ENCODE results near the gene MYO5B. TPM values are rescaled to one million over a fixed set of nuclear protein-coding genes. Genes with fewer than 3 reads are reported as not detected.

The MYO5B gene
- total RNA-seq, 1 donor from 2014 or later = 22.6 TPM

DNA sequence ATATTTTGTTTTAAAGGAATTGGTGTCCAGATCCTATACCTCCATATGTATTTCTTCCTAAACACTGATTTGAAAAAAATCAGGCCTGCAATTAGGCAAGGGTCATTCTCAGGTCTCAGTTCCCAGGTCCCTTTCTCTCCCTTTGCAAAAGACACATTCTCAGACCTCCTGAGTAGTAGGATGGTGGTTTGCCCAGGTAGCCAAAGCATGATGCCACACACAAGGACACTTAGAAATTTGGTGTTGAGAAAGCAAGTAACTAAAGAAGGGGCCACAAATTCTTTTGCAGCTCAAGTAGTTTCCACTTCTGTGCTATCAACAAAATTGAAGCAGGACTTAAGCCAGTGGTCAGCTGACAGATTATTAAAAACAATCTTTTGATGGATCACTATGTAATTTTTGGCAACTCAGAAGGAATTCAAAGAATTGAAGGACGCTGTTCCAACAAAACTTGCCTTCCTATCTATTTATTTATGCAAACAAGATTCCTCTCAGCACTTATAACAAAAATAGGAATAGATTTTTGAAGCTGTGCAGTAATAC, 6.6 kb upstream of the MYO5B start:
- intact Hi-C loops (cut with DNase I) = no loop called here
- Histone ChIP-seq H3K4me1 (no peaks in the 10 kb centered on the region), H3K27me3 (no peaks in the 10 kb centered on the region)

DNA sequence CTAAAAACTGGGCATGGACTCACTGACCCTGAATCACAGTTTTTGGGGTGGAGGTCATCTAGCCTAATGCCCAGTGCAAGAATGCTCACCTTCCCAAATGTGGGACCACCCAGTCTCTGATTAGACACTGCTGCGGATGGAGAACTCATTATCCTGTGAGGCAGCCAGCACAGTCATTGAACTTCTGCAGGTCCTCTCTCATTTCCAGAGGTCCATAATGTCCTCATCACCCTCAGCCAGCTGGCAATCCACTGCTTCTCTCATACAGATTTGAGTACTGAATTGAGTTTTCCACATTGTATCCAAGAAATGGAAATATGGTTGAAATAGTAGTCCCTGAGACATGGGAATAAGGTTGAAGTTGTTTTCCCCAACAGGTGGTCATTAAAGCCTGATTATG, 5.0 kb upstream of the MYO5B start:
- DNase-seq (ENCODE audit: extremely low spot score in 2 of 2) = no peak
- Histone ChIP-seq H3K4me3 (no peak overlapping the region), H3K36me3 (no peaks in the 10 kb centered on the region), H3K27me3 (no peaks in the 10 kb centered on the region), H3K27ac (no peak overlapping the region), H3K9me3 (no peaks in the 10 kb centered on the region), H3K4me1 (peaks cover 4% of the 10 kb centered on the region)
- TF ChIP-seq, protein P1, sequence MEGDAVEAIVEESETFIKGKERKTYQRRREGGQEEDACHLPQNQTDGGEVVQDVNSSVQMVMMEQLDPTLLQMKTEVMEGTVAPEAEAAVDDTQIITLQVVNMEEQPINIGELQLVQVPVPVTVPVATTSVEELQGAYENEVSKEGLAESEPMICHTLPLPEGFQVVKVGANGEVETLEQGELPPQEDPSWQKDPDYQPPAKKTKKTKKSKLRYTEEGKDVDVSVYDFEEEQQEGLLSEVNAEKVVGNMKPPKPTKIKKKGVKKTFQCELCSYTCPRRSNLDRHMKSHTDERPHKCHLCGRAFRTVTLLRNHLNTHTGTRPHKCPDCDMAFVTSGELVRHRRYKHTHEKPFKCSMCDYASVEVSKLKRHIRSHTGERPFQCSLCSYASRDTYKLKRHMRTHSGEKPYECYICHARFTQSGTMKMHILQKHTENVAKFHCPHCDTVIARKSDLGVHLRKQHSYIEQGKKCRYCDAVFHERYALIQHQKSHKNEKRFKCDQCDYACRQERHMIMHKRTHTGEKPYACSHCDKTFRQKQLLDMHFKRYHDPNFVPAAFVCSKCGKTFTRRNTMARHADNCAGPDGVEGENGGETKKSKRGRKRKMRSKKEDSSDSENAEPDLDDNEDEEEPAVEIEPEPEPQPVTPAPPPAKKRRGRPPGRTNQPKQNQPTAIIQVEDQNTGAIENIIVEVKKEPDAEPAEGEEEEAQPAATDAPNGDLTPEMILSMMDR (IDR thresholded peaks at IDR 0.05) = no peak
- TF ChIP-seq POLR2A (IDR thresholded peaks at IDR 0.05) (no peak), POLR2AphosphoS5 (IDR thresholded peaks at IDR 0.05; ENCODE audit: insufficient read depth in 1 of 2, low read depth in 1 of 2) (no peak)
- intact Hi-C loops (cut with DNase I) = no loop called here

More for the DNA sequence above, 6.6 kb upstream of the MYO5B start:
- H3K27ac ChIP-seq = no peak overlapping the region
- TF ChIP-seq POLR2AphosphoS5 (IDR thresholded peaks at IDR 0.05; ENCODE audit: insufficient read depth in 1 of 2, low read depth in 1 of 2) (no peak), POLR2A (IDR thresholded peaks at IDR 0.05) (no peak)
- TF ChIP-seq, protein P1 (IDR thresholded peaks at IDR 0.05) = no peak
- H3K36me3 ChIP-seq = no peaks in the 10 kb centered on the region
- H3K4me3 ChIP-seq = no peak overlapping the region
- no peak for DNase-seq (ENCODE audit: extremely low spot score in 2 of 2)
- H3K9me3 ChIP-seq = no peaks in the 10 kb centered on the region

DNA sequence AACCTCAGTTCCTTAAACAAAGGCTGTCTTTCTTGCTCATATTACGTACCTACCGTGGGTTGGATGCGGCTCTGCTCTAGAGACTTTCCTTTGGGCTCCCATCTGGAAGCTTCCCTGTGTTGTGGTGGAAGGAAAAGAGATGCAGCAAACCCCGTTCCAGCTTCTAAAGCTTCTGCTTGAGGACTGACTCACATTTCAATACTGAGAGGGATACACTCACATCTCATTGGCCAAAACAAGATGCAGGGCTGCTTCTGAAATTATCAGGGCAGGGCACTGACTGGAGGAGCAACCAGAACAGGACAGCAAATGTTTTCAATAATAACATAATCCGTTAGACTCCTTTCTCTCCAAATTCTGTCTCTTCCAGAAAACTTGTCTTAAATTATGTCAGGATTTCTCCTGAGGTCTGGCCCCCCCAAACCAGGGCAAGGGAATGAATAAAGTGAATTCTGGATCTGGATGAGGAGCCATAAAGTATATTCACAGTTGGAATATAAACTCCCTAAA, 4.5 kb upstream of the MYO5B start:
- H3K4me1 ChIP-seq = peaks cover 5% of the 10 kb centered on the region
- H3K4me3 ChIP-seq = no peak overlapping the region
- intact Hi-C loops (cut with DNase I) = no loop called here
- no peaks in the 10 kb centered on the region for H3K36me3 ChIP-seq
- TF ChIP-seq POLR2A (IDR thresholded peaks at IDR 0.05) = no peak
- TF ChIP-seq, protein P1 (IDR thresholded peaks at IDR 0.05) = no peak
- no peak overlapping the region for H3K27ac ChIP-seq
- H3K27me3 ChIP-seq = no peaks in the 10 kb centered on the region
- H3K9me3 ChIP-seq = no peaks in the 10 kb centered on the region
- DNase-seq (ENCODE audit: extremely low spot score in 2 of 2) = no peak

DNA sequence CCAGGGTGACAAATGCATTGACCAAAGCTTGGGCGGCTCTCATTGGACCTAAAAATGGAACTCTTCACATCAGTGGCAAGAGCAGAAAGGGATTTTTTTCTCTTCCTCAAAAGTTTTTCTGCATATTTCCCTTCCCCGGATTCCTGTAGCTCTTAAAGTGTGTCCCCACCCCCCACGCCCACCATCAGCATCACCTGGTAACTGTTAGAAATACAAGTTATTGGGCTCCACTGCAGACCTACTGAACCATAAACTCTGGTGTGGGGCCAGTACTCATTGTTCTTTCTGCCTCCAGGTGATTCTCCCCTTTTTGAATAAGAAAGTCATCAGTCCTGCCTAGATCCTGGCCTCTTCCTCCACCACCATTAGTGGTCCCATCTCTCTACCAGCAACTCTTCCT, 1.3 kb upstream of the MYO5B start:
- H3K4me1 ChIP-seq = peaks cover 24% of the 10 kb centered on the region
- H3K9me3 ChIP-seq = no peaks in the 10 kb centered on the region
- TF ChIP-seq, protein P1 (IDR thresholded peaks at IDR 0.05) = no peak
- TF ChIP-seq POLR2A (IDR thresholded peaks at IDR 0.05) = no peak
- no peak for TF ChIP-seq POLR2AphosphoS5 (IDR thresholded peaks at IDR 0.05; ENCODE audit: insufficient read depth in 1 of 2, low read depth in 1 of 2)
- no peak overlapping the region for H3K4me3 ChIP-seq
- H3K27me3 ChIP-seq = no peaks in the 10 kb centered on the region
- H3K27ac ChIP-seq = no peak overlapping the region
- intact Hi-C loops (cut with DNase I) = no loop called here
- H3K36me3 ChIP-seq = no peaks in the 10 kb centered on the region
- no peak for DNase-seq (ENCODE audit: extremely low spot score in 2 of 2)

DNA sequence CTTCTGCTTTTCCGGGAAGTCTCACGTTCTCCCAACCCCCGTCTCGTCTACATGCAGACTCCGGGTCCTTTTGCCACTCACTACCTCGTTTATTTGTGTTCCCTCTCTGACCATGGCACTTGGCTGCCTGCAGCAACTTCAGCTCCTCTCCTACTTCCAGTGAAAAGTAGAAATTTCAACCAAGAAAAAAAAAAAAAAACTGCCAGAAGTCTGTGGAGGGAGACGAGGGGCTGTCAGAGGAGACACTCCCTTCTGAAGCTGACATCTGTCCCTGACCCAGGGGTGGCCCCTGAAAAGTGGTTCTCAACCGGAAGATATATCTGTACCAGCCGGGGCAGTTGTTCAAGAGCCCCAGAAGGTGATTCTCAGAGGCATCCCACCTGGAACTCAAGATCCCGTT, 742 bp upstream of the MYO5B start:
- Histone ChIP-seq H3K4me3 (no peak overlapping the region), H3K36me3 (no peaks in the 10 kb centered on the region), H3K27me3 (no peaks in the 10 kb centered on the region), H3K9me3 (no peaks in the 10 kb centered on the region), H3K4me1 (peaks cover 24% of the 10 kb centered on the region), H3K27ac (no peak overlapping the region)
- DNase-seq (ENCODE audit: extremely low spot score in 2 of 2) = no peak
- intact Hi-C loops (cut with DNase I) = loop anchor here (2.0 kb wide), 1 partner anchor 251 kb away; no protein-coding TSS in a partner anchor
- TF ChIP-seq, protein P1 (IDR thresholded peaks at IDR 0.05) = no peak
- no peak for TF ChIP-seq POLR2A (IDR thresholded peaks at IDR 0.05)
- no peak for TF ChIP-seq POLR2AphosphoS5 (IDR thresholded peaks at IDR 0.05; ENCODE audit: insufficient read depth in 1 of 2, low read depth in 1 of 2)
